Fibroblast of mammary gland (primary cell): ENCODE measurements around the gene DNM3.
"Not testable (repeated sequence)": the region's sequence is repeated elsewhere in the genome, so short reads cannot be mapped to it uniquely, and the experiment has no call there.

Source experiments
- DNase-seq: peaks from one replicate; pipeline ENCODE4 v3.0.0-alpha.2; 2010; ENCODE audit warnings: low read depth
- H3K4me3 ChIP-seq: 2 replicates; pipeline ENCODE4 v1.5.1; 2011; ENCODE audit warnings: low read depth, mild to moderate bottlenecking, low read length, moderate library complexity; ENCODE audit not compliant: control insufficient read depth
- CTCF ChIP-seq: conservative IDR thresholded peaks from 2 replicates; pipeline ENCODE4 v1.5.1; 2011; ENCODE audit warnings: low read depth, low read length, inconsistent platforms; ENCODE audit not compliant: control insufficient read depth, insufficient read depth

Gene DNM3

GRCh38 chr1:172068334-172068733, 227.0 kb downstream of the DNM3 start:
- no peak overlapping the region for H3K4me3 ChIP-seq
- DNase-seq, result no peak
- TF ChIP-seq CTCF, result no peak

GRCh38 chr1:172069051-172069450, 227.8 kb downstream of the DNM3 start:
- no peak for DNase-seq
- no peak overlapping the region for H3K4me3 ChIP-seq
- no peak for TF ChIP-seq CTCF

- DNase-seq, result peak; percentile 84
Observed at GRCh38 chr1:172069534-172069933, 228.2 kb downstream of the DNM3 start.

GRCh38 chr1:172070055-172070454, 228.8 kb downstream of the DNM3 start:
- H3K4me3 ChIP-seq, result no peak overlapping the region
- peak; percentile 27 for DNase-seq
- no peak for TF ChIP-seq CTCF

More at GRCh38 chr1:172069534-172069933, 228.2 kb downstream of the DNM3 start:
- no peak for TF ChIP-seq CTCF
- no peak overlapping the region for H3K4me3 ChIP-seq

- H3K4me3 ChIP-seq, result no peak overlapping the region
- DNase-seq, result no peak
- TF ChIP-seq CTCF, result no peak
Observed at GRCh38 chr1:172071746-172072145, 230.4 kb downstream of the DNM3 start.

GRCh38 chr1:172079859-172080258, 238.6 kb downstream of the DNM3 start:
- not testable (repeated sequence) for H3K4me3 ChIP-seq, DNase-seq

- H3K4me3 ChIP-seq, result no peak overlapping the region
- DNase-seq, result no peak
- TF ChIP-seq CTCF, result no peak
Observed at GRCh38 chr1:172083191-172083590, 241.9 kb downstream of the DNM3 start.
